Peyer's patch (tissue), 4 donors: Measurements from ENCODE around the gene ANKS1A.

Experiments
- POLR2A ChIP-seq, 2 donors: fragments of 450-650 bp; IDR thresholded peaks; one replicate each; pipeline ENCODE4 v1.5.1; 2017; ENCODE audit warnings: antibody characterized with exemption in 2 of 2, mild to moderate bottlenecking in 2 of 2, moderate library complexity in 2 of 2
- TF ChIP-seq, protein P1 (sequence below), 6 experiments: fragments of 450-650 bp in 4 of 6; fragments of 200-600 bp in 2 of 6; sonication (generic) in 1 of 6; IDR thresholded peaks; one replicate each; pipeline ENCODE4 v1.5.1; 2017 to 2019; ENCODE audit warnings: antibody characterized with exemption in 6 of 6, mild to moderate bottlenecking in 3 of 6, moderate library complexity in 1 of 6

DNA sequence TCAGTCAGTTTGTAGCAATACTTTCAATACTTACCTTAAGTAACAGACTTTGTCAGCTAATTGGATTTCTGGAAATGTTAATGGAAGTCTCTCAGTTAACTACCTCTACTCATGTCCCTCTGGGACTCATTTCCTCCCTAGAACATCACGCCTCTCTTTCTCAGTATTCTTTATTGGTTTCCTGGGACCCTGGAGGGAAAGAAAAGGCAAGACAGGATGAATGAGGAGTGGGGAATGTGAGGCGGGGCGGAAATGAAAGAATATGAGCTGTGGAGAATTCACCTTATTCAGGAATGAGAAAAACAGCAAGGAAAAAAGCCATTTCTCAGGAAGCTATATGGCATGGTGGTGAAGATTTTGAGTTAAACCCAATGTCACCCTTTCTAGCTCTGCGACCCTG lies 62.7 kb downstream of the ANKS1A start:
- TF ChIP-seq, protein P1, sequence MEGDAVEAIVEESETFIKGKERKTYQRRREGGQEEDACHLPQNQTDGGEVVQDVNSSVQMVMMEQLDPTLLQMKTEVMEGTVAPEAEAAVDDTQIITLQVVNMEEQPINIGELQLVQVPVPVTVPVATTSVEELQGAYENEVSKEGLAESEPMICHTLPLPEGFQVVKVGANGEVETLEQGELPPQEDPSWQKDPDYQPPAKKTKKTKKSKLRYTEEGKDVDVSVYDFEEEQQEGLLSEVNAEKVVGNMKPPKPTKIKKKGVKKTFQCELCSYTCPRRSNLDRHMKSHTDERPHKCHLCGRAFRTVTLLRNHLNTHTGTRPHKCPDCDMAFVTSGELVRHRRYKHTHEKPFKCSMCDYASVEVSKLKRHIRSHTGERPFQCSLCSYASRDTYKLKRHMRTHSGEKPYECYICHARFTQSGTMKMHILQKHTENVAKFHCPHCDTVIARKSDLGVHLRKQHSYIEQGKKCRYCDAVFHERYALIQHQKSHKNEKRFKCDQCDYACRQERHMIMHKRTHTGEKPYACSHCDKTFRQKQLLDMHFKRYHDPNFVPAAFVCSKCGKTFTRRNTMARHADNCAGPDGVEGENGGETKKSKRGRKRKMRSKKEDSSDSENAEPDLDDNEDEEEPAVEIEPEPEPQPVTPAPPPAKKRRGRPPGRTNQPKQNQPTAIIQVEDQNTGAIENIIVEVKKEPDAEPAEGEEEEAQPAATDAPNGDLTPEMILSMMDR (IDR thresholded peaks at IDR 0.05) = no peak
- TF ChIP-seq POLR2A (IDR thresholded peaks at IDR 0.05) = no peak
